K562 (cell line): ENCODE data around the gene VSIG4. TPM values are rescaled to one million over a fixed set of nuclear protein-coding genes. Genes with fewer than 3 reads are reported as not detected.

Experiments
- ATAC-seq: fragments of 200-7000 bp; cut with Tn5 transposase; 3 replicates; pipeline ENCODE4 v1.9.1; 2020; ENCODE audit warnings: moderate library complexity
- BruUV-seq: library from RNA; stranded (reverse); fragments of 400-500 nt; replicated peaks from 2 replicates; lab custom pipeline; 2021; lab: Mats Ljungman, UMichigan
- CTCF ChIA-PET: fragments of 300-600 bp; formaldehyde crosslinking; extraction: SDS; loops from one replicate; lab custom pipeline; 2021; ENCODE audit warnings: low intra/inter-chr PET ratio; lab: Yijun Ruan, JAX
- POLR2A ChIA-PET: fragments of 300-600, 350-650 bp; sonication (Branson Sonifier 250); formaldehyde crosslinking; extraction: SDS; loops from one replicate; lab custom pipeline; 2021; ENCODE audit warnings: antibody characterized with exemption, inconsistent platforms; lab: Yijun Ruan, JAX
- DNase-seq, 4 experiments: peaks; one replicate each; pipeline versions ENCODE4 v3.0.0 to v3.0.0-alpha.2; 2011 to 2018; ENCODE audit warnings: low spot score in 3 of 4, mixed read lengths in 3 of 4; ENCODE audit errors: extremely low read depth in 1 of 4
- FAIRE-seq: peaks from 2 replicates; lab custom pipeline; 2011; peaks lifted over from hg19 to GRCh38; lab: Jason Lieb, UNC
- H2AFZ ChIP-seq: 2 replicates; pipeline ENCODE4 v1.6.0; 2011; ENCODE audit warnings: low read depth, low read length, control low read depth, inconsistent platforms
- H3K27ac ChIP-seq: fragments of 200-600 bp; 3 replicates; pipeline ENCODE4 v1.8.0; 2011; ENCODE audit warnings: low read depth, mild to moderate bottlenecking, control low read depth, inconsistent platforms, low read length, moderate library complexity, mixed read lengths; ENCODE audit errors: extremely low read depth
- H3K27me3 ChIP-seq, 2 experiments: fragments of 300-600 bp in 1 of 2; 2 replicates in 1 of 2; 3 replicates in 1 of 2; pipeline versions ENCODE4 v1.6.0 to v1.8.0; 2011; ENCODE audit warnings: inconsistent platforms in 2 of 2, low read length in 2 of 2, mild to moderate bottlenecking in 1 of 2, mixed read lengths in 1 of 2, moderate library complexity in 1 of 2; ENCODE audit not compliant: control insufficient read depth in 2 of 2, insufficient read depth in 2 of 2
- H3K36me3 ChIP-seq: fragments of 300-600 bp; 3 replicates; pipeline ENCODE4 v1.8.0; 2011; ENCODE audit warnings: mild to moderate bottlenecking, low read length, inconsistent platforms; ENCODE audit not compliant: control insufficient read depth, insufficient read depth
- H3K4me1 ChIP-seq, 2 experiments: fragments of 200-600 bp in 1 of 2; replicated peaks in 1 of 2; 2 replicates in 1 of 2; 3 replicates in 1 of 2; pipeline versions ENCODE4 v1.5.1 to v1.8.0; 2011; ENCODE audit warnings: inconsistent platforms in 2 of 2, low read length in 2 of 2, mild to moderate bottlenecking in 1 of 2, mixed read lengths in 1 of 2, moderate library complexity in 1 of 2; ENCODE audit not compliant: control insufficient read depth in 2 of 2, insufficient read depth in 2 of 2
- H3K4me2 ChIP-seq: 2 replicates; pipeline ENCODE4 v1.6.1; 2011; ENCODE audit warnings: low read length, control low read depth, inconsistent platforms, mixed read lengths; ENCODE audit not compliant: insufficient read depth
- H3K4me3 ChIP-seq: fragments of 200-600 bp; sonication (generic), shearing (Covaris generic); 2 replicates; pipeline ENCODE4 v1.5.1; 2016; ENCODE audit warnings: control low read depth, inconsistent platforms
- H3K79me2 ChIP-seq: fragments of 200-600 bp; 3 replicates; pipeline ENCODE4 v1.8.0; 2011; ENCODE audit warnings: low read length, inconsistent platforms; ENCODE audit not compliant: control insufficient read depth, insufficient read depth
- H3K9ac ChIP-seq, 2 experiments: 2 replicates each; pipeline versions ENCODE4 v1.6.0 to v1.6.1; 2011; ENCODE audit warnings: low read depth in 2 of 2, low read length in 2 of 2, control low read depth in 1 of 2, inconsistent platforms in 1 of 2, mild to moderate bottlenecking in 1 of 2, mixed read lengths in 1 of 2; ENCODE audit not compliant: insufficient read depth in 1 of 2
- H3K9me1 ChIP-seq: one replicate; pipeline ENCODE4 v1.6.0; 2011; ENCODE audit warnings: inconsistent platforms, mild to moderate bottlenecking, low read length, moderate library complexity; ENCODE audit not compliant: control insufficient read depth, insufficient read depth
- H3K9me3 ChIP-seq: replicated peaks from 2 replicates; pipeline ENCODE4 v1.5.1; 2011; ENCODE audit warnings: low read depth, low read length, inconsistent platforms; ENCODE audit not compliant: control insufficient read depth, insufficient read depth
- H4K20me1 ChIP-seq: replicated peaks from 2 replicates; pipeline ENCODE4 v1.6.1; 2011; ENCODE audit warnings: low read length, inconsistent platforms, mixed read lengths; ENCODE audit not compliant: control insufficient read depth, insufficient read depth
- CEBPB ChIP-seq: fragments of 450-650 bp; IDR thresholded peaks from 2 replicates; pipeline ENCODE4 v1.6.1; 2016; ENCODE audit warnings: missing genetic modification characterization, missing compliant biosample characterization
- CEBPG ChIP-seq, 3 experiments: fragments of 200-800 bp in 1 of 3; sonication (Bioruptor generic) in 1 of 3; sonication (generic) in 1 of 3; formaldehyde crosslinking in 1 of 3; IDR thresholded peaks in 2 of 3; conservative IDR thresholded peaks in 1 of 3; 2 replicates each; pipeline versions ENCODE4 v1.6.1 to v1.8.0; 2016 to 2022; ENCODE audit warnings: missing compliant biosample characterization in 2 of 3, missing genetic modification characterization in 2 of 3, mild to moderate bottlenecking in 1 of 3, missing genetic modification reagents in 1 of 3
- NFE2 ChIP-seq: IDR thresholded peaks from 2 replicates; pipeline ENCODE4 v1.6.1; 2014; ENCODE audit warnings: antibody characterized with exemption, low read depth
- TRIM24 ChIP-seq, 2 experiments: fragments of 450-650 bp; IDR thresholded peaks; 2 replicates each; pipeline ENCODE4 v1.6.1; 2016
- ZBTB17 ChIP-seq: fragments of 450-650 bp; formaldehyde crosslinking; IDR thresholded peaks from 2 replicates; pipeline ENCODE4 v1.4.0; 2020; ENCODE audit warnings: mild to moderate bottlenecking
- ZNF316 ChIP-seq: fragments of 450-650 bp; IDR thresholded peaks from 2 replicates; pipeline ENCODE4 v1.6.1; 2016
- WGBS: fragments of 100-300 bp; shearing (Covaris generic); methylation state at CpG from one replicate; pipeline ENCODE4 v1.1.6; 2016; ENCODE audit warnings: low coverage, mixed read lengths; ENCODE audit not compliant: insufficient coverage; ENCODE audit errors: missing lambda C conversion rate; 5-methylcytosine and 5-hydroxymethylcytosine counted together
- in situ Hi-C: fragments of 300-500 bp; cut with MboI; formaldehyde crosslinking; loops from 4 replicates; pipeline ENCODE4 v1.15.0; 2018; ENCODE audit warnings: inconsistent platforms, mixed read lengths
- intact Hi-C: fragments of 100-400 bp; cut with micrococcal nuclease; formaldehyde crosslinking; loops from 2 replicates; pipeline ENCODE4 v1.14.2; 2022
- polyA plus RNA-seq, 8 experiments: library from polyadenylated mRNA; depleted of rRNA in 4 of 8; stranded (reverse) in 5 of 8; unstranded in 3 of 8; fragments of >200 nt; fragmentation: Nextera tagmentation in 2 of 8; fragmentation: Illumina TruSeq in 1 of 8; extraction: Ambion mirVana in 2 of 8; extraction: Trizol in 1 of 8; gene quantifications; 2 replicates each; pipeline versions ENCODE4 v1.2.1 to v1.2.3, GENCODE V29; 2011 to 2014; ENCODE audit warnings: inconsistent platforms in 1 of 8, missing spikeins in 1 of 8
- total RNA-seq, 7 experiments: library from RNA; depleted of rRNA in 6 of 7; stranded (reverse); fragments of >200 nt in 6 of 7; fragmentation: Illumina TruSeq in 2 of 7; extraction: Trizol in 2 of 7; gene quantifications; 2 replicates each; pipeline versions ENCODE4 v1.2.1 to v1.2.3, GENCODE V29; 2011 to 2021; ENCODE audit warnings: low replicate concordance in 1 of 7
- TF ChIP-seq, protein P1 (sequence below), 2 experiments: fragments of 450-650 bp in 1 of 2; IDR thresholded peaks; 2 replicates each; pipeline ENCODE4 v1.6.1; 2011 to 2017; ENCODE audit warnings: low read depth in 2 of 2, antibody characterized with exemption in 1 of 2, borderline replicate concordance in 1 of 2, low read length in 1 of 2, mild to moderate bottlenecking in 1 of 2, mixed read lengths in 1 of 2; ENCODE audit not compliant: control insufficient read depth in 1 of 2
- TF ChIP-seq, protein P2 (sequence below), 2 experiments: fragments of 450-650 bp in 1 of 2; sonication (generic) in 1 of 2; formaldehyde crosslinking in 1 of 2; IDR thresholded peaks in 1 of 2; conservative IDR thresholded peaks in 1 of 2; 2 replicates each; pipeline versions ENCODE4 v1.6.1 to v1.8.1; 2016 to 2023; ENCODE audit warnings: mild to moderate bottlenecking in 2 of 2, moderate library complexity in 2 of 2, inconsistent platforms in 1 of 2, missing genetic modification reagents in 1 of 2

The VSIG4 gene
- total and polyA plus RNA-seq, 9 of the 15 experiments (the other 6 are each of a cell fraction or from before 2014, with no cell fraction given), result 0.22 to 1.6 (median 0.46) TPM; not detected in 1

DNA sequence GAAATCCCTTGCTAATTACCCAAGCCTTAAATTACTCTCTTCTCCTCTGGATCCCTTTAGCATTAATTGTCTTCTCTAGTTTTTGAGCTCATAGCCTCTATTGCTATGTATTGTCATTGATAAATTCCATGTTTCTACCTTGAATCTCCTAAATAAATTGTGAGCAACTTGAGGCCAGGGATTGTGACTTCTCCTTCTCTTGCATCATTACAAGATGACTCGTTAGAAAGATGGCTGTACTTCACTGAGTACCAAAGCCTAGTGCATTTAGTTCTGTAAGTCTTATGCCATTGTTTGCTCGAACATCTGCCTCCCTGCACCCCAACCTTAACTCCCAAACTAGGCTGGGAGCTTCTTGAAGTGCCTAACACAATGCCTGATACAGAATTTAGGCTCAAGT is 15.3 kb downstream of the VSIG4 start:
- H3K9me1 ChIP-seq, result no peaks in the 10 kb centered on the region
- peaks cover 14% of the 10 kb centered on the region for H3K79me2 ChIP-seq
- WGBS, result 37% methylated on average over 2 of the region's 2 CpGs
- H3K4me3 ChIP-seq, result no peak overlapping the region
- intact Hi-C loops, result loop anchor here (5.0 to 10.0 kb wide), 2 partner anchors 383 to 700 kb away; no protein-coding TSS in a partner anchor
- ATAC-seq, result no peak
- no peak overlapping the region for H3K27ac ChIP-seq
- H2AFZ ChIP-seq, result no peak overlapping the region
- DNase-seq, result no peak
- H3K9me3 ChIP-seq, result no peaks in the 10 kb centered on the region
- H3K27me3 ChIP-seq, result no peaks in the 10 kb centered on the region
- POLR2A ChIA-PET, result interaction anchor here (0.7 to 1.6 kb wide), 2 partner anchors 9 to 25 kb away, joined by 4 to 5 read pairs; no protein-coding TSS in a partner anchor
- CTCF ChIA-PET, result no interaction called here
- peak; percentile 66; the same call in 1 of the 2 replicates for TF ChIP-seq CEBPG (CRISPR knock-in tag; IDR thresholded peaks at IDR 0.05)
- TF ChIP-seq CEBPG (tag; conservative IDR thresholded peaks at IDR 0.05 in 1 of 2, IDR thresholded peaks at IDR 0.05 in 1 of 2), result peak in 1 of 2 experiments; percentile 50; a peak in 2 of 4 replicates
- TF ChIP-seq CEBPB (tag), result peak; percentile 40; the same call in 1 of the 2 replicates
- no peak for TF ChIP-seq ZBTB17 (CRISPR knock-in tag)
- TF ChIP-seq NFE2, result peak; percentile 15; the same call in 1 of the 2 replicates
- TF ChIP-seq, protein P1, sequence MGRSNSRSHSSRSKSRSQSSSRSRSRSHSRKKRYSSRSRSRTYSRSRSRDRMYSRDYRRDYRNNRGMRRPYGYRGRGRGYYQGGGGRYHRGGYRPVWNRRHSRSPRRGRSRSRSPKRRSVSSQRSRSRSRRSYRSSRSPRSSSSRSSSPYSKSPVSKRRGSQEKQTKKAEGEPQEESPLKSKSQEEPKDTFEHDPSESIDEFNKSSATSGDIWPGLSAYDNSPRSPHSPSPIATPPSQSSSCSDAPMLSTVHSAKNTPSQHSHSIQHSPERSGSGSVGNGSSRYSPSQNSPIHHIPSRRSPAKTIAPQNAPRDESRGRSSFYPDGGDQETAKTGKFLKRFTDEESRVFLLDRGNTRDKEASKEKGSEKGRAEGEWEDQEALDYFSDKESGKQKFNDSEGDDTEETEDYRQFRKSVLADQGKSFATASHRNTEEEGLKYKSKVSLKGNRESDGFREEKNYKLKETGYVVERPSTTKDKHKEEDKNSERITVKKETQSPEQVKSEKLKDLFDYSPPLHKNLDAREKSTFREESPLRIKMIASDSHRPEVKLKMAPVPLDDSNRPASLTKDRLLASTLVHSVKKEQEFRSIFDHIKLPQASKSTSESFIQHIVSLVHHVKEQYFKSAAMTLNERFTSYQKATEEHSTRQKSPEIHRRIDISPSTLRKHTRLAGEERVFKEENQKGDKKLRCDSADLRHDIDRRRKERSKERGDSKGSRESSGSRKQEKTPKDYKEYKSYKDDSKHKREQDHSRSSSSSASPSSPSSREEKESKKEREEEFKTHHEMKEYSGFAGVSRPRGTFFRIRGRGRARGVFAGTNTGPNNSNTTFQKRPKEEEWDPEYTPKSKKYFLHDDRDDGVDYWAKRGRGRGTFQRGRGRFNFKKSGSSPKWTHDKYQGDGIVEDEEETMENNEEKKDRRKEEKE (IDR thresholded peaks at IDR 0.05; ENCODE audit: borderline replicate concordance in 1 of 2, control insufficient read depth in 1 of 2, low read depth in 2 of 2, low read length in 1 of 2), result no peak
- TF ChIP-seq, protein P2, sequence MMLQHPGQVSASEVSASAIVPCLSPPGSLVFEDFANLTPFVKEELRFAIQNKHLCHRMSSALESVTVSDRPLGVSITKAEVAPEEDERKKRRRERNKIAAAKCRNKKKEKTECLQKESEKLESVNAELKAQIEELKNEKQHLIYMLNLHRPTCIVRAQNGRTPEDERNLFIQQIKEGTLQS (IDR thresholded peaks at IDR 0.05), result peak; percentile 68
- TF ChIP-seq, protein P2 (CRISPR knock-in tag; conservative IDR thresholded peaks at IDR 0.05), result no peak
- peak; percentile 79 to 86 for TF ChIP-seq TRIM24 (IDR thresholded peaks at IDR 0.05)
- peak; percentile 39; the same call in 1 of the 2 replicates for TF ChIP-seq ZNF316
- TF ChIP-seq, all 486 proteins: peak for 6
- Histone ChIP-seq H3K4me2 (no peak overlapping the region), H3K9ac (no peak overlapping the region), H3K36me3 (peaks cover 14% of the 10 kb centered on the region), H3K4me1 (peaks cover 10 to 46% of the 10 kb centered on the region in 2 experiments), H4K20me1 (no peaks in the 10 kb centered on the region)
- in situ Hi-C loops, result no loop called here
- no TSS peak for BruUV-seq
- no peak for FAIRE-seq
